UCSD-AML1 (cell line): Measurements from ENCODE around the gene GYS1.
A peak's percentile ranks its signal among the peaks of the same experiment; 100 is the strongest.
"Not testable (repeated sequence)": the region's sequence is repeated elsewhere in the genome, so short reads cannot be mapped to it uniquely, and the experiment has no call there.

Source experiments
- DNase-seq: peaks from one replicate; lab custom pipeline; 2025; ENCODE audit not compliant: unreplicated experiment; lab: John Stamatoyannopoulos, UW

Gene GYS1

GRCh38 chr19:48993175-48994034 is at the start of gene GYS1, which contains the start of gene RUVBL2:
TSS of gene GYS1 (minus strand) at chr19:48993309. CDS start at chr19:48993112, 197 bp downstream.
TSS of gene RUVBL2 (plus strand) at chr19:48993887. CDS start at chr19:48993912, 25 bp downstream.
- DNase-seq, result peak; percentile 99

GRCh38 chr19:49042666-49043065 is 49.6 kb upstream of the GYS1 start:
- not testable (repeated sequence) for DNase-seq

DNA sequence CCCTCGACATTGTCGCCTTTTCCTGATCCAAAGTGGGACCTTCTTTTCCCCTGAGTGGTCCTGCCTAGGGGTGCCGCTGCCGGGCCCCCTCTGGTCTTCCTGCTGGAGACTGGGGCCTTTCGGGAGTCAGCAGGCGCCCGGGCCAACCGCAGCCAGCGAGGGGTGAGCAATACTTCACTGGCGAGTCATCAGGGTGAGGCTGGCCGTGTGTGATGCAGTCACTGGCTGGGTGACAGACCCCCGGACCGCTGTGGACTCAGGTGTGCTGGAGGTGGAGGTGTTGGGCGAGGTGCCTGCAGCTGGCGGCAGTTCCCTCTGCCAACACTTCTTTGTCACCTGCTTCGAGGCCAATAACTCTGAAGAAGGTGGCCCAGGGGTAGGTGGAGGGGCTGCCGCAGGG is 49.1 kb upstream of the GYS1 start:
- DNase-seq, result no peak

GRCh38 chr19:49039736-49040135 is 46.6 kb upstream of the GYS1 start:
- DNase-seq, result not testable (repeated sequence)

DNA sequence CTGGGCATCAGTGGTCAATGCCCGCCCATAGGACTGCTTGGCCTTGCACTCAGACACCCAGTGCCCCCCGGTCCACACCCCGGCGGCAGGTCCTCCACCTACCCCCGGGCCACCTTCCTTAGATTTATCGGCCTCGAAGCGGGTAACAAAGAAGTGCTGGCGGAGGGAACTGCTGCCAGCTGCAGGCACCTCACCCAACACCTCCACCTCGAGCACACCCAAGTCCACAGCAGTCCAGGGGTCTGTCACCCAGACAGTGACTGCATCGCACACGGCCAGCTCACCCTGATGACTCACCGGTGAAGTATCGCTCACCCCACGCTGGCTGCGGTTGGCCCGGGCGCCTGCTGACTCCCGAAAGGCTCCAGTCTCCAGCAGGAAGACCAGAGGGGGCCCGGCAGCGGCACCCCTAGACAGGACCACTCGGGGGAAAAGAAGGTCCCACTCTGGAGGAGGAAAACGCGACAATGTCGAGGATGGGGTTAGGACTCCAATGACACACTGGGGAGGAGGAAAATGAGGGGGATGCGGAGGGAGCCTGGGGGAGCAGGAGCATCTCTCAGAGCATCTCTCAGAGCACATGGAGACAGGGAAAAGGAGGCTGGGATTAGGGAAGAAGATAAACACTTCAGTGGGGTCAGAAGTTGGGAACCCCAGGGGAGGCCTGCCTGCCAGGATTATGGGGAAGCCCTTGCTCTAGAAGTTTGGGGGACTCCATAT is 45.6 kb upstream of the GYS1 start:
- not testable (repeated sequence) for DNase-seq

DNA sequence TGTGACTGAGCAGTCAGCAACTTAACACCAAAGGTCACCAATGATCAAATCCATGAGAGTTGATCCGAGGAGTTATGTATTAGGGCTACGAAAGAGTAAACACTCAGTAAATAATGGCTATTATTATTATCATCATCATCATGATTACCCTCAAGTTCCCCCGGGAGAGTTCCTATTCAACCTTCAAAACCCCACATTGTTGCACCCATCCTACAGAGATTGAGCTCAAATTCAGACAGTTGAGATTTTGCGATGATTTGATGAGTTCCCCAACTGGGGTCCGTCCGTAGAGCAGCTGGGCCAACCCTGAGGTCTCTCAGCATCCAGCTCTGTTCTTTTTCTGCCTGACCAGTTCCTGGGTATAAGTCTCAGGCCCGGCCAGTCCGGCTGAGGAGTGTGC is 45.0 kb upstream of the GYS1 start:
- not testable (repeated sequence) for DNase-seq

- DNase-seq, result peak; percentile 28
These were observed 43.7 kb upstream of the GYS1 start, which contains the start of gene CGB1 for GRCh38 chr19:49036815-49037214. TSS of gene CGB1 (minus strand) at chr19:49036895. CDS start at chr19:49036711, 184 bp downstream.

GRCh38 chr19:49031642-49032301 is 38.7 kb upstream of the GYS1 start, which contains the start of gene CGB2:
TSS of gene CGB2 (plus strand) at chr19:49031890. CDS start at chr19:49032096, 206 bp downstream.
- DNase-seq, result not testable (repeated sequence)

DNA sequence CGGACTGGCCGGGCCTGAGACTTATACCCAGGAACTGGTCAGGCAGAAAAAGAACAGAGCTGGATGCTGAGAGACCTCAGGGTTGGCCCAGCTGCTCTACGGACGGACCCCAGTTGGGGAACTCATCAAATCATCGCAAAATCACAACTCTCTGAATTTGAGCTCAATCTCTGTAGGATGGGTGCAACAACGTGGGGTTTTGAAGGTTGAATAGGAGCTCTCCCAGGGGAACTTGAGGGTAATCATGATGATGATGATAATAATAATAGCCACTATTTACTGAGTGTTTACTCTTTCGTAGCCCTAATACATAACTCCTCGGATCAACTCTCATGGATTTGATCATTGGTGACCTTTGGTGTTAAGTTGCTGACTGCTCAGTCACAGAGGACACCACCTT is 37.2 kb upstream of the GYS1 start:
- DNase-seq, result not testable (repeated sequence)

- DNase-seq, result not testable (repeated sequence)
These were observed 36.6 kb upstream of the GYS1 start for GRCh38 chr19:49029749-49030148.

GRCh38 chr19:49028686-49029085 is 35.6 kb upstream of the GYS1 start:
- not testable (repeated sequence) for DNase-seq

DNA sequence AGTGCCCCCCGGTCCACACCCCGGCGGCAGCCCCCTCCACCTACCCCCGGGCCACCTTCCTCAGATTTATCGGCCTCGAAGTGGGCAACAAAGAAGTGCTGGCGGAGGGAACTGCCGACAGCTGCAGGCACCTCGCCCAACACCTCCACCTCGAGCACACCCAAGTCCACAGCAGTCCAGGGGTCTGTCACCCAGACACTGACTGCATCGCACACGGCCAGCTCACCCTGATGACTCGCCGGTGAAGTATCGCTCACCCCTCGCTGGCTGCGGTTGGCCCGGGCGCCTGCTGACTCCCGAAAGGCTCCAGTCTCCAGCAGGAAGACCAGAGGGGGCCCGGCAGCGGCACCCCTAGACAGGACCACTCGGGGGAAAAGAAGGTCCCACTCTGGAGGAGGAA is 32.5 kb upstream of the GYS1 start:
- DNase-seq, result not testable (repeated sequence)

GRCh38 chr19:49025088-49025487 is 32.0 kb upstream of the GYS1 start:
- not testable (repeated sequence) for DNase-seq

DNA sequence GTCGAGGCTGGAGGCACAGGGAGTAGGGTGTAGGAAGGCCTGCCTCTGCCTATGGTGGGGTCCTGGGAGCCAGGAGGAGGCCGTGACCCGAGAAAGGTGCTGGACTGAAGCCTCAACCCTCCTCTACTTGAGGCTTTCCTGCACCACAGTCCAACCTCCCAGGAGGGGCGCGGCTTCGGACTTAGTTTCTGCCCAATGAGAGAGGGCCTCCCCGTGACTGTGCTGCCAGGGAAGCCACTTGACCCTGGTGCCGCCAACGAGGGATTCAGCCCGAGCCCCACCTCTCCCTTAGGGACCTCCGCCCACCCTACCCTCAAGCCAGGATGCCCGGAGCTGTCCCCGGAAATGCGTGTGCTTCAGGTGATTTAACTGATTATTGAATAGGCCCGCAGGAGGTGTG is 31.1 kb upstream of the GYS1 start, which contains the start of gene CGB3:
Gene CGB3, minus strand, starts transcription at position 101 of the 400 bp plus-strand sequence. CDS start 362 bp downstream, outside the sequence.
- DNase-seq, result not testable (repeated sequence)

- no peak for DNase-seq
These were observed 29.0 kb upstream of the GYS1 start for GRCh38 chr19:49022116-49022515.

- no peak for DNase-seq
These were observed 28.1 kb upstream of the GYS1 start for GRCh38 chr19:49020931-49021895.

- DNase-seq, result no peak
These were observed 27.2 kb upstream of the GYS1 start for GRCh38 chr19:49020342-49020741.

DNA sequence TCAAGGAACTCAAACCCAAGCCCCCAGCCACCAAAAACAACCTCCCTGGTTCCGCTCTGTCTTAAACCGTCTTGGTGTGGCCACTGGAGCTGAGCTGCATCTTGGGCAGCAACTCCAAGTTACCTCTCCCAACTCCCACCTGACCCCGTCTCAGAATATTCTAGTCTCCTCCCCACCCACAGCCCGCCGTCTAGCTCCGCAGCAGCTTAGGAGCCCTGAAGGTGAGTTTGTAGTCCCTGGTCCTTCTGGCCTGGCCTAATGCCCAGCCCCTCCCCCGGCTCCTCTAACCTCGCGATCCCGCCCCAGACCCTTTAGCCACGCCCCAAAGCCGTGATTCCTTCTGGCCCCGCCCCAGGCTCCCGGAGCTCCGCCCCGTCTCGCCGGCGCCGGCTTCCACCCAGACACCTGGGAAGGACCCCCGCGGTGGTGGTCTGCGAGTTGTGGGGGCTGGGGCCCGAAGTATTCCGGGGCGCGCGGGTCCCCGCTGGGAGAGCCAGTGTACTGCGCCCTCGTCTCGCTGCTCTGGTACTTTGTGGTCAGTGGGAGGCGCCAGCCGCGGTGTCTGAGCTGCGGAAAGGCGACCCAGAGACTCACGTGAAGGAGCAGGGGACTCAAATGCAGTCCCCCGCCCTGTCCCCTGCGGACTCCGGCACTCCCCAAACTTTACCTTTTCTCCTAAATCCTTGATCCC is 26.3 kb upstream of the GYS1 start:
- peak; percentile 39 for DNase-seq
